HG02981 (cell line): ENCODE measurements around the gene POLD4.

ENCODE experiments used
- ATAC-seq: cut with Tn5 transposase; IDR thresholded peaks from one replicate; pipeline ENCODE4 v1.9.1; 2021; ENCODE audit warnings: mild to moderate bottlenecking, moderate library complexity; ENCODE audit not compliant: unreplicated experiment

Gene POLD4

DNA sequence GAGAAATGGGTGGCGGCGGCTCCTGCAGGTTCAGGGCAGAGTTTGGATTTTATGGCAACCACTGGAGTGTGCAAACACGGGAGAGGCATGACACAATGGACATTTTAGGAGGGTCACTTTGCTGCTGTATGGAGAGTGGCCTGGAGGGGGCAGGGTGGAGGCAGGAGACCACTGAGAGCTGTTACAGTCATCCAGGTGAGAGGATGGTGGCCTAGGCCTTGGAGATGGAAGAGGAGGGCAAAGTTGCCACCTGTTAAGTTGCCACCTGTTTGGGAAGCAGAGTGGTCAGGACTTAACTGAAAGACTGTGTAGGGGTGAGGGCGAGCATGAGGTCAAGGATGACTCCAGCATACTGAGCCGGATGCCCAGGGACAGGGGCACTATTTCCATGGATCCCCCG lies 36.1 kb upstream of the POLD4 start:
- ATAC-seq: no peak

DNA sequence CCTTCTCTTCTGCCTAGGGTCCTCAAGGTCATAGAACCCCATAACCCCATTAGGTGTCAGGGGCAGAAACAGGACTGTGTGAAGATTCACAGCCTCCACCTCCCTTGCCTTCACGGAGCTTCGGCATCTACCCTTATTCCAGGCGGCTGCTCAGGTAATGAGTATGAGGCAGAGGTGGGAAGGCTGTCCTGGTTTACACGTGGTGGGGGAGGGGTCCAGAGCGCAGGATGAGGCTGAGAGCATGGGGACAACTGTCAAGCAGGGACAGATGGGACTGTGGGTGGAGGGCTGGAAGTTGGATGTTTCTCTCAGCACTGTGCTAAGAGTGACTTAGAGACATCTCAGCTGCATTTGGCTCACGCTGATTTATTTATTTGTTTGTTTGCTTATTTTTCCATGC lies 34.2 kb upstream of the POLD4 start:
- ATAC-seq: no peak

DNA sequence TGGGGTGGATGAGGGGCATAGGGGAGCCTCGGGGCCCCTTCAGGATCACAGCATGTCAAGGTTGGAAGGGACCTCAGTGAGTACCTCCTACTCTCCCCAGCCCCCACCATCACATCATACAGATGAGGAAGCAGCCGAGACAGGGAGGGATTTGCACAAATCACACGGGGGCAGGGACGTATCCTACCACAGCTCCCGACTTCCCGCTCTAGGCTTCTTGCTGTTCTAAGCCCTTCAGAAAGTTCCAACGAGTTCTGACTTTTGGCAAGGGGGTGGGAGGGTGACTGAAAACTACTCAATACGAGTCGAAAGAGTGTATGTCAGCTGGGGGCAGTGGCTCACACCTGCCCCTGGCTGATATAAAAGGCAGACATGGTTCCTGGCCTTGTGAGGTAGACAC lies 33.7 kb upstream of the POLD4 start:
- no peak for ATAC-seq

DNA sequence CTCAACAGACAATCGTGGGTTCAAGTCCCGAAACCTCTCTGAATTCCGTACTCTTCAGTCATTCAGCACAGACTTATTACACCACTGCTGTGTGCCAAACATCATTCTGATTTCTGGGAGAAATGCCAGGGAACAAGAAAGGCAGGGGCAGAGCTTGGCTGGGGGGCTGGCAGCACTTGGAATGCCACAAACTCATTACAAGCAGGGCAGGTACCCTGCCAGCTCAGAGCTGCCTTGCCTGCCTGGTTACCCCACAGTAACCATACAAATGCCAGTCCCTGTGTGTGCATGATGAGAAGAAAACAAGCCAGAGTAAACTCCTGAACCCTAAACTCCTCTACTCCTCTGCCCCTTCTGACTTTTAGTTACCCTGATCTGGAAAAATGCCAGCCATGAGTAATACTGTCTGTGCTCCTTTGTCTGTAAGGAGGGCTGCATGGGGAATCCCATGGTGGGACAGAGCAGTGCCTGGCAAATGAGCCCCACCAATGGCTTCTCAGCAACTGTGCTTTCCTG lies 31.6 kb upstream of the POLD4 start:
- no peak for ATAC-seq

DNA sequence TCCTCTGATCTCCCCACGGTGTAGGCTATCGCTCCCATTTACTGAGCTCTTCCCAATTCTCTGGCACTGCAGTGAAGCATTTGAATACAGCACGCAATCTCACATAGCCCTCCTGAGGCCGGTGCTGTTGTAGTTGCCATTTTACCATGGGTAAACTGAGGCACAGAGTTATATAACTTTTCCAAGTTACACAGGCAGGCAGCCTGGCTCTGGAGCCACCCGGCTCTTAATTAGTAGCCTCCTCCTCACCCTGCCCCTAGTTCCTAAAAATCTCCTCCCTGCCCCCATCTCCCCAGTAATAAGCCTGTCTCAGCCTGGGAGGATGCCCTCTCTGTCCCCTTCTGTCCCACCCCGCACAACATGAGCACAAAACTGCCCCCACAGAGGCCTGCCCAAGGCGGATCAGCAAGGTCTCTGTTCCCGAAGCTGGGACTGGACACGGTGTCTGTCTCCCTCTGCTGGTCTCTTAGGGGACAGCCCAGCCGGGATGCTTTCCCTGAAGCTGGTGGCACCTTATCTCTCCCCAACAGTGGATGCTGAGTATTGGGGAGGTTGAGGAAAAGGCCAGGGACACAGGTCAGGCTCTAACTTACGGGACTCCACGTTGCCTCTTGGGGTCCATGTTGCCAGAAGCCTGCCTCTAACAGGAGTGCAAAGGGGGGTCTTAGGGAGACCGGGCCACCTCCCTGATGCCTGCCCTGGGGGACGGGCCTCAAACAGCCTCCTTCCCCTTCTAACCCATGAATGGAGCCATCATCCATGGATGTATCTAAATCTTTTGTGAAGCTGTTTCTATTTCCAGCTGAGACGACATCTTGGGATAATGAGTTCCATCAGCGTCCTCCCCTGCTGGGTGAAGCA lies 29.2 kb upstream of the POLD4 start:
- no peak for ATAC-seq

DNA sequence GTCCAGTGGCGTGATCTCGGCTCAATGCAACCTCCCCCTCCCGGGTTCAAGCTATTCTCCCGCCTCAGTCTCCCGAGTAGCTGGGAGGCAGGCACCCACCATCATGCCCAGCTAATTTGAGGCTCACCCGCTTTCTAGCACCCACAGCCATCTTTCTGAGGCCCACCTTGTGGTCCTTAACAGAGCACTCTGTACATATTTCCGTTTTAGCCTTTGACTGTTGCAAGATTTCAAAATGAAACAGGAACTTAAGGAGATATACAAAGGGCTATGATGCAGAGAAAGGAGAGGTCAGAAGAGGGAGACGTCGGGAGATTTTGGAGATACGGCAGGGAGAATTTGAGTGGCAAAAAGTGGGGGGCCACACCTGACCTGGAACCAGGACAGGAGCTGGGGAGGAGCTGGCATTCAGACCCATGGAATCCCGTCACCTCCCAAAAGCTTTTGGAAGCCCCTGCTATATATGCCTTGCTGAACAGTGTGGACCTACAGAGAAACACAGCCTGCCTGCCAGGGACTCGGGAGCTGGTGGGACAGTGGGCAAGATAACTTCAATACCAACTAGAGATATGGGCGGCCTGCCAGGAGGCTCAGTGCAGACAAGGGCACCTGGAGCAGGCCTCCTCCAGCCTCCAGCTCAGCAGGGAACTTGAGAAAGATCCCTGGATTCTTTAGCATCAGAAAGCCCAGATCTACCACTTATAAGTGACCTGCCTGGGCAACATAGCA lies 28.1 kb upstream of the POLD4 start:
- ATAC-seq: no peak

DNA sequence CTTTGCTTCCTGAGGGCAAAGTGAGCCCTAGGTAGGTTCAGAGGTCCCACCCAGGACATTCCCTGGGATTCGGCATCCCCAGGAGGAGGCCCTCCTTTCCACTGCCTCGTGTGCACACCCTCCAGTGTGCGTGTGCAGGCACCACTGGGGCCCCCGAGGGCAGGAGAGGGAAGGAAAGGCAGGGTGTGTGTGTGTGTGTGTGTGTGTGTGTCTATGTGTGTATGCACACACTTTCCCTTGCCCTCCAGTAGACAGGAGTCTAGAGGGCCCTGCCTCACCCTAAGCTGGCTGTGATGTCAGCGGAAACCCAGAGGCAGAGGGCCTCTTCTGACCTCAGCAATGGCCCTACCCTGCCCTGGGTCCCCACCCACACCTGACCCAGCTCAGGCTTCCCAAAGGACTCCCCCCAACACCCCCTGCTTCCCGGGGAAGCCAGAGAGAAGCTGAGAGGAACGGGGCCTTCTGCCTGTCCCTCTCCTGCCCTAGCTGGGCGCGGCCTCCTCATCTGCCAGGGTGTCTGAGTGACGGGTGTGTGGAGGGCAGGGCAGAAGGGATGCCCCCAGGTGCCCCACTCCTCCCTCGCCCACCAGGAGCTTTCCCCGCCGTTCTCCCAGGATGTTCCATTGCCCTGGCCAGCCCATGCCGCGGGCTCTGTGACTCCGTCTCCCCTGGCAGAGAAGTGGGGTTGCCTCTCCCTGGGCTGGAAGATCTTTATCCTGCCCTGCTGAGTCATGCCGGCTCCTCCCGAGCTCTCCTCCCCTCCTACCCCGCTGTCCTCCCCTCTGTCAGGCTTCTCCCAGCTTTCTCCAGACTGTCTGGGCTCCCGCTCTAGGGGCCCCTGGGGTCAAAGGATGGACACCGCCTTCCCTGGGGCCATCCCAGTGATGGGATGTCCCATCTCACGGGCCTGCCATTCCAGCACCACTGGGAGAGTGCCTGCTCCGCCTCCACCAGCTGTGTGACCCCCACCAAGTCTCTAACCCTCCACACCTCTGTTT lies 26.0 kb upstream of the POLD4 start:
- ATAC-seq: no peak

DNA sequence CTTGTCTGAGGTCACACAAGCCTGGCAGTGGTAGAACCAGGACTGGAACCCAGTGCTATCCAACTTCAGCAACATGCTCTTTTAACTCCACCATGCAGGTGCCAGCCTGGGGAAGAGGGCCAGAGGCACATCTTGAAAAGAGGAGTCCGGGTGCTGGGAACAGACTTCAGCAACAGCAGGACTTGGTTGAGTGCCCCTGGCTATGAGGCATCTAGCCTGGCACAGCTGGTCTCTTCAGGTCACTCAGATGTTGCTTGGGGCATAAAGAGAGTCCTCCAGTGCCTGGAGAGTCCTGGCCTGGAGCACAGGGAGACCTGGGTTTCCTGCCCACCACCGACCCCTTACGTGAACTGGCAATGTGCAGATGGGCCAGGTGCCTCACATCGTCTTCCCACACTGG lies 25.2 kb upstream of the POLD4 start:
- no peak for ATAC-seq

DNA sequence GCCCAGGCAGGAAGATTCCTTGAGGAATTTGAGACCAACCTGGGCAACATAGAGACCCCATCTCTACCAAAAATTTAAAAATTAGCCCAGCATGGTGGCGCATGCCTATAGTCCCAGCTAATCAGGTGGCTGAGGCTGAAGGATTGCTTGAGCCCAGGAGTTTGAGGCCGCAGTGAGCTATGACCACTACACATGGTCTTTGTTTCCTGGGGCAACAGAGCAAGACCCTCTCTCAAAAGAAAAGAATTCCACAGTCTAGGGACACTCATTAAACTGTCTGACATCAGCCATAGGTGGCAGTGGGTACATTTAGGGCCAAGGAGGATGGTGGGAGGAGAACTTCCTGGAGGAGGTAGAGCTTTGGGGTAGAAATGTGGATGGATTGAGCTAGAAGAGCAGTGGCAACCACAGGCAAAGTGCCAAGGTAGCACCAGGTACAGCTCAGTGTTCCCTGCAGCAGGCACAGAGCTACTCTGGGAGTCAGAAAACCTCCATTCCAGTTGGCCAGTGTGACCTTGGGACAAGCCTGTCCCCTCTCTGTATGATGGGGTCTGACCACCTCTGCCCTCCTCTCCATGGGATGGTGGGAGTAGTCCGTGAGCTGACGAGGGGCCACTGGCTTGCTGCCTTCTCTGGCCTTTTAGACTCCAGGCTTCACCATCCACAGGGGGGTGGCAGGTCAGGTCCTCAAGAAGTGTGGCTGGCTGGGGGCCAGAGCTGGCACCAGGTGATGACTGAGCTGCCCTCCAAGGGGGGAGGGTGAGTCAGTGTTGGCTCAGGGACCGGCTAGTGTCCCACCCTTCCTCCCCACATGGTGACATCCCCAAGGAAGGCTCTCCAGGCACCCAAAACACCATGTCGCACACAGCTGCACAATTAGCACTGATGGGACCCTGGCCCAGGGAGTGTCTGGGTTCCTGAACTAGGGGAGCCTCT lies 23.8 kb upstream of the POLD4 start:
- ATAC-seq: no peak

DNA sequence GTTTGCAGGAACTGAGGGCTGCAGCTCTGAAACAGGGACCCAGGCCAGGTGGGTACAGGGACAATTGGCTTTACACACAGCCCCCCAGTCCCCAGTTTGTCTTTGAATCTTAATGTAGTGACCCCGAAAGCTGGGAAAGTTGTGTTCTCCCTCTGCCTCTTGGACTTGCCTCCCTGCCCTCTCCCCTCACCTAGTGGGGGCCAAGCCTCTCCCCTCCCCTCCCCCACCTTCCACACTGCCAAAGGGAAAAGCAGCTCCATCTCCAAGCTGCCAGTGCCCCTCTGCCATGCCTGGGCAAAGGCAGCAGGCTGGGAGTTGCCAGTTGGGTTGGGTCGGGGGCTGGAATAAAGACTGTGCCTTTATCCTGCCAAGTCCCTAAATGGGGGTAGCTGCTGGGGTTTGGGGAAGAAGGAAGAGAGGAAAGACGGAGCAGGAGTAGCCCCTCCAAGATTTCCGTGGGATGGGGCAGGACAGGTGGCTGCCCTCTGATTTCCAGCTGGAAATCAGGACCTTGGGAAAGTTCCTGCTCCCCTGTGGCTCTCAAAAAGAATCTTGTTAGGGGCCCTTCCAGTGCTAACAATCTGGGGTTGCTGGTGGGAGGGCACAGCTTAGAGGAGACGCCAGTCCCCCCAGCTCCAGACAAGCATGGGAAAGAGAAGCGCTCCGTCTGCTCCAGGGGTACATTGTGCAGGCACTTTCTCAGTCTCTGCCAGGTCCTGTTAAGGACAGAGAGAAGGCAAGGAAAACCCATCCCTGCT lies 22.9 kb upstream of the POLD4 start:
- no peak for ATAC-seq

DNA sequence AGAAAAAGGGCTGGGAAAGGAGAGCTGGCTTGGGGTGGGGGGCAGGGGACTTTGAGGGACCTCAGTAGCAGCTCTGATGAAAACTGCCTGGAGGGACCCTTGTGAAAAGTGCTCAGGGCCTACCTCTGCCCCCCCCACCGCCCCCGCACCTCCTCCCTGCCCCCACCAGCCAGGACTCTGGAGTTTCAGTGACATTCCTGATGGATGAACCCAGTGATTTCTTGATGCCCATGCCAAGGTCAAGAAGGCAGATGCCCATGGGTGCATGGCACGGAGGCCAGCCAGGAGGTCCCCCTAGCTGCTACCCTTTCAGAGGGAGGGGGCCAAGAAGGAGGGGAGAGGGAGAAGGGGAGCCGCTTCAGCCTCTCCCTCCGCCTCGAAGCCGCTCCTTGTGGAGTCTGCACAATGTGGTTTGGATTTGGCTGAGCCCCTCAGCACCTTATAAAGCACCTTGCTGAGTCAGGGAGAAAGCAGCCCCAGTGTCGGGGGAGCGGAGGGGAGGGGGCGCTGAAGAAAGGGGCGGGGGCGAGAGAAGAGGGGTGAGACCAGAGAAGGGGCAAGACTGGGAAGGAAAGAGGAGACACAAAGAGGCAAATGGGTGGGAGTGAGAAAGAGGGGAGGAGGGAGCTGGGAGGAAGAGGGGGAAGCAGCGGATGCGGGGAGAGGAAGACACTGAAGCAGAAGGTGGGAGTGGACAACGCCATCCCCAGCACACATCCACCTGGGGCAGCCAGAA lies 22.1 kb upstream of the POLD4 start:
- no peak for ATAC-seq

DNA sequence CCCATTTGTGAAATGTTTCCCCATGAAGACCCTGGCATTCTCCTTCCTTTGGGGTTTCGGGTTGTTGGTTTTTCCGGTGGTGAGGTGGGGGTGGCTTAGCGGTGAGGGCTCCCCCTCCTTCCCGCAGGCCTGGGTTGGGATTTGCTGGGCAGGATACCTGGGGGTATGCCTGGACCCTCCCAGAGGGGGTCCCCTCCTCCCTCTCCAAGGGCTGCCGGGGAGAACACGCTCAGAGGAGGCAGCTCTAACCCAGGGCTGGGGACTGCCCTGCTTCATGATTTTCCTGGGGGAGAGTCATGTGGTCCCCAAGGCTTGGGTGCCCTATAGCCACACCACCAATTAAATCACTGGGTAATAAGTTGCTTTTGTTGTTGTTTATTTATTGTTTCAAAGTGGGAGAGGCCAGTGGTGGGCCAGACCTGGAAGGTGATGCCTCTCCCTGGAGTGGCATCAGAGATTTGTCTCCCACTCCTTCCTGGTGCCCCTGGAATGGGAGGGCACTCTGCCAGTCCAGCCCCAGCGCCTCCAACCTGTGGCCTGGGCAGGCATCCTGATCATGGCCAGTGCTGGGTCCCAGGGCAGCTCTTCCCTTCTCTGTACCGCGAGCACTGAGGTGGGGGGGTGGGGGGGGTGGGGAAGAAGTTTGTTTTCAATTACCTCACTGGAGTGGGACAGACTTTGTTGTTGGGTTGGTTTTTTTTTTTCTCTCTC lies 21.4 kb upstream of the POLD4 start:
- ATAC-seq: no peak

DNA sequence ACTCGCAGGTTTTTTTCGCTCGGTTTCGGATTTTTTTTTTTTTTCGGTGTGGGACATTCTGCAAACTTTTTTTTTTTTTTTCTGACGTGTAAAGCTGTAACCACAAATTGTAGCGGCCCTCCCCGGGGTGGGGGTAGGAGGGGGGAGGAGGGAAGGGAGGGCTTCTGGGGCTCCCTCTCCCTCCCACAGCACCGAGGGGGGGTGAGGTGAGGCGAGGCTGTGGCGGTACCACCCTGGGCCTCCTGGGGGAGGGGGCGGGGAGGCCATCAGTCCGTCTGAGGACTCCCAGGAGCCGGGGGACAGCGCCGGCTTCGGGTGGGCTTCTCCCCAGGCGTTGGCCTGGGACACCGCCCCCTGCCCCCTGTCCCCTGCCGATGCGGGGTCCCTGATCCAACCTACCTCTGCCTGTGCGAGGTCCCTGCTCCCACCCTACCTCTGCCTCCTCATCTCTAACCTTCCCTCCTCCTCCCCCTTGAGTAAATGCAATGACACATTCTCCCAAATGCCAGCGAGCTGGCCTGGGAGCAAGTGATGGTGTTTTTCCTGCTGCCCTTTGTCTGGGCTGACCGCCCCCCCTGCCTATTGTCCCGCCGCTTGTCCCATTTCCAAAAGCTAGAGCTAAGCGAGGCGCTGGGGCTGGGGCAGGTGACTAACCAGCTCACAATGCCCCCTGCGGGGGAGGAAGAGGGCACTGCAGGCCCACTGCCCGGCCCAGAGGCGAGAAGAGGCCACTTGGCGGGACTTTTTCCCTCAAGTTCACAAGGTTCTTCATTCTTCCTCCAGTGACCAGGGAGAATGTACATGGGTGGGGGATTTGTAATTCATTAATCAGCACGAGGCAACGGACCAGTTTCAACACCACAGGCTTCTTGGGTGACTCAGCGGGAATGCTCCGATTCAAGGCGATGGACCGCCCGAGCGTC lies 20.6 kb upstream of the POLD4 start:
- no peak for ATAC-seq

DNA sequence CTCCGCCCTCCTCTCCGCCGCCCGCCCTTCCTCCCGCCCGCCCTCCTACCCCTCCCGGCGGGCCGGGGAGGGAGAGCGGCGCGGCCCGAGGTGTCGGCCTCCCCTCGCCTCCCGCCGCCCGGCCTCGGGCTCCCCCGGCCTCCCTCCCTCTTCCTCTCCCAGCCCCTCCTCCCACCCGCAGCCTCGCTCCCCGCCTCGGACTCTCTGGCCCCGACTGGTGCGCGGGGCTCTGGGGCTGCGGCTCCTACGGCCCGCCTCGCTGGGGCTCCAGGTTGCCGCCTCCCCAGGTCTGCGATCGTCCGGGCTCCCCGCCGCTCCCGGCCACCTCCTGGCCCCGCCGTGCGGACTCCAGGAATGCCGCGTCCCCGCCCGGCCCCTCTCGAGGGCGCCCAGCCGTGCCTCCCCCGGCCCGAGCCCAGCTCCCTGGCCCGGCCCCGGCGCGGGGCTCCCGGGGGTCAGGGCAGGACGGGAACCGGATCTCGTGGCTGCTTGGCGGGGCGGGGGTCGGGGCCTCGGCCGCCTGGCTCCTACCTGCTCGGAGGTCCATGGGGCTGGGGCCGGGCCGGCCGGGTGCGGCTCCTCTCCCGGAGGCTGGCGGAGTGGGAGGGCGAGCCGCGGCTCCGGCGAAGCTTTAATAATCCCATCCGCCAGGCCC lies 19.8 kb upstream of the POLD4 start, which contains the start of gene CLCF1:
Gene CLCF1, minus strand, starts transcription at position 606 of the 655 bp plus-strand sequence. Its CDS starts 59 bp downstream, at position 547.
- ATAC-seq: no peak

DNA sequence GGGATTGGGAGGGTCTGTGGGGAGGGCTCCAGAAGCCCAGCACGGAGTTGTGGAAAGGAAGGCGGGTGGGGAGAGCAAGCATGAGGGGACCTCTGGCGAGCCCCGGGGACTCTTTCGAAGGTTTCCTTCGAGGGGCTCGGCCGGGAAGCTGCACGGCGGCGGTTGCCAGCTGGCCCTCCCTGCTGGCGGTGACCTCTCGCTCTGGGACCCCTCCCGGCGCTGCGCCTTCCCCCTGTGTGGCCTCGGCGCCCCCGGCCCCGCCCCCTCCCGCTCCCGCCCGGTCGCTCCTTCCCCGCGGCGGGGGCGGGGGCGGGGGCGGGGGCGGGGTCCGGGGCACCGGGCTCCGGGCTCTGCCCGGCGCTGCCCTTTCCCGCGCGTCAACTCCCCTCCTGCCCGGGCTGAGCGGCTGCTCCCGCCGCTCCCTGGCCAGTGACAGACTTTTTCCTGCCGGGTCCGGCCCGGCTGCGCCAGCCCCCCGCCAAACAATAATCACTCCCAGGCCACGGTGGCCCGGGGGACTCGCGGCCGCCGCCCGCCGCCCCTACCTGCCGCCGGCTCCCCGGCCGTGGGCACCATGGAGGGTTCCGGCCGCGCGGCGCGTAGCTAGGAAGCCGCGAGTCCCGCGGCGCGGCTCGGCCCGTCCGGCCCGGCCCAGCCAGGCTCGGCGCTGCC lies 19.1 kb upstream of the POLD4 start:
- ATAC-seq: no peak

DNA sequence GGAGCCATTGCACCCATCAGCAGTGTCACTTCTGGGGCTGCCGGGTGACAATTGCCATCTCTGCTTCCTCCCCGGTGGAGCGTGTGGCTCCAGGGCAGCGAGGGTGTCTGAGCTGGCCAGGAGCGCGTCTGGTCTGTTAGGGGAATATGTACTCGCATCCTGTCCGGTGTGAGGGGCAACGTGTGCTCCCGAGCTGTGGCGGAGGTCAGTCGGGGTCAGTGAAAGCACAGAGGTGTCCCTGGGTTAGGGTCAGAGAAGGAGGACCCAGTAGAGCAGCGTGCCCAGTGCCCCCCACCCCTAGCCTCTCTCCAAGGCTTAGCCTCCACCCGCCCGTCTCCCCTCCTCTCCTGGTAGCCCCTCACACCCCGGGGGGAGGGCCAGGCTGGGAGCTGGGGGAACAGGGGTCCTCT lies 18.6 kb upstream of the POLD4 start:
- ATAC-seq: no peak
